CD8-positive, alpha-beta memory T cell (primary cell): ENCODE results near the gene MRPL45. TPM values are rescaled to one million over a fixed set of nuclear protein-coding genes. Genes with fewer than 3 reads are reported as not detected.

Experiments
- CTCF ChIA-PET: fragments of 350-600 bp; sonication (Branson Sonifier 250); formaldehyde crosslinking; loops from one replicate; lab custom pipeline; 2021; ENCODE audit warnings: antibody characterized with exemption; lab: Charles Lee
- POLR2A ChIA-PET: fragments of 350-600 bp; sonication (Branson Sonifier 250); formaldehyde crosslinking; loops from one replicate; lab custom pipeline; 2021; ENCODE audit warnings: antibody characterized with exemption; lab: Charles Lee
- DNase-seq, 5 donors: peaks; one replicate each; pipeline versions ENCODE4 v3.0.0 to v3.0.0-alpha.2; 2020 to 2022; ENCODE audit warnings: mixed read lengths in 1 of 5
- H3K27ac ChIP-seq: one replicate; pipeline ENCODE4 v1.7.0; 2013; ENCODE audit warnings: low read depth, mild to moderate bottlenecking, low read length, moderate library complexity
- H3K27me3 ChIP-seq: 2 replicates; pipeline ENCODE4 v1.7.0; 2013; ENCODE audit warnings: low read length, mild to moderate bottlenecking; ENCODE audit not compliant: insufficient read depth, poor library complexity, severe bottlenecking
- H3K36me3 ChIP-seq: 2 replicates; pipeline ENCODE4 v1.7.0; 2013; ENCODE audit warnings: mild to moderate bottlenecking, low read length, moderate library complexity; ENCODE audit not compliant: insufficient read depth
- H3K4me1 ChIP-seq: 2 replicates; pipeline ENCODE4 v1.7.0; 2013; ENCODE audit warnings: mild to moderate bottlenecking, low read length, moderate library complexity; ENCODE audit not compliant: insufficient read depth
- H3K4me3 ChIP-seq: 2 replicates; pipeline ENCODE4 v1.7.0; 2013; ENCODE audit warnings: mild to moderate bottlenecking, low read length
- H3K9me3 ChIP-seq: 2 replicates; pipeline ENCODE4 v1.7.0; 2013; ENCODE audit warnings: mild to moderate bottlenecking, low read length
- H3K27ac Mint-ChIP-seq, 8 donors: one replicate each; pipeline ENCODE4 v1.8.0; 2020 to 2021; ENCODE audit warnings: mixed read lengths in 8 of 8, mild to moderate bottlenecking in 6 of 8, inconsistent platforms in 3 of 8, moderate library complexity in 3 of 8
- H3K27me3 Mint-ChIP-seq, 2 donors: one replicate each; pipeline ENCODE4 v1.8.0; 2020 to 2021; ENCODE audit warnings: mixed read lengths in 2 of 2, mild to moderate bottlenecking in 1 of 2, moderate library complexity in 1 of 2
- H3K36me3 Mint-ChIP-seq, 3 donors: one replicate each; pipeline ENCODE4 v1.8.0; 2020 to 2021; ENCODE audit warnings: mixed read lengths in 3 of 3, inconsistent platforms in 1 of 3, mild to moderate bottlenecking in 1 of 3
- H3K4me1 Mint-ChIP-seq, 3 donors: one replicate each; pipeline ENCODE4 v1.8.0; 2020 to 2021; ENCODE audit warnings: mixed read lengths in 3 of 3, inconsistent platforms in 1 of 3, mild to moderate bottlenecking in 1 of 3
- H3K4me3 Mint-ChIP-seq, 7 donors: one replicate each; pipeline ENCODE4 v1.8.0; 2020 to 2021; ENCODE audit warnings: mixed read lengths in 7 of 7, mild to moderate bottlenecking in 6 of 7, moderate library complexity in 4 of 7, inconsistent platforms in 2 of 7
- H3K9me3 Mint-ChIP-seq, 5 donors: one replicate each; pipeline ENCODE4 v1.8.0; 2020 to 2022; ENCODE audit warnings: mixed read lengths in 5 of 5, mild to moderate bottlenecking in 3 of 5, moderate library complexity in 2 of 5, inconsistent platforms in 1 of 5
- polyA plus RNA-seq: library from polyadenylated mRNA; unstranded; fragments of 300-500 nt; fragmentation: Illumina TruSeq; gene quantifications from one replicate; pipeline ENCODE4 v1.2.3, GENCODE V29; 2021
- total RNA-seq, 2 experiments: library from RNA; stranded (reverse); gene quantifications; one replicate each; pipeline ENCODE4 v1.2.3, GENCODE V29; 2021

Gene MRPL45
- total and polyA plus RNA-seq, 3 experiments from 2014 or later = 25.7 to 74.5 (median 70.0) TPM

GRCh38 chr17:38352245-38353085, 55.5 kb downstream of the MRPL45 start:
- Histone ChIP-seq H3K27me3 (no peaks in the 10 kb centered on the region), H3K27ac (peak overlapping the region; percentile 15), H3K4me1 (peaks cover 26% of the 10 kb centered on the region), H3K9me3 (no peaks in the 10 kb centered on the region), H3K36me3 (no peaks in the 10 kb centered on the region), H3K4me3 (peak overlapping the region; percentile 48)
- ChIA-PET CTCF (interaction anchor here (1.6 to 9.3 kb wide), 2 partner anchors 10 to 60 kb away, joined by 3 to 145 read pairs; no protein-coding TSS in a partner anchor), POLR2A (no interaction called here)
- Mint-ChIP-seq H3K4me3 (peak overlapping the region; percentile 79 to 94 (median 85)), H3K27ac (peak overlapping the region in 7 of 8 donors; percentile 38 to 92 (median 60)), H3K27me3 (no peaks in the 10 kb centered on the region), H3K9me3 (no peaks in the 10 kb centered on the region), H3K36me3 (peaks cover 0 to 3% (median 2%) of the 10 kb centered on the region in 3 donors), H3K4me1 (peaks cover 43 to 60% (median 52%) of the 10 kb centered on the region in 3 donors)
- DNase-seq = peak in 2 of 5 donors; percentile 9 to 19

DNA sequence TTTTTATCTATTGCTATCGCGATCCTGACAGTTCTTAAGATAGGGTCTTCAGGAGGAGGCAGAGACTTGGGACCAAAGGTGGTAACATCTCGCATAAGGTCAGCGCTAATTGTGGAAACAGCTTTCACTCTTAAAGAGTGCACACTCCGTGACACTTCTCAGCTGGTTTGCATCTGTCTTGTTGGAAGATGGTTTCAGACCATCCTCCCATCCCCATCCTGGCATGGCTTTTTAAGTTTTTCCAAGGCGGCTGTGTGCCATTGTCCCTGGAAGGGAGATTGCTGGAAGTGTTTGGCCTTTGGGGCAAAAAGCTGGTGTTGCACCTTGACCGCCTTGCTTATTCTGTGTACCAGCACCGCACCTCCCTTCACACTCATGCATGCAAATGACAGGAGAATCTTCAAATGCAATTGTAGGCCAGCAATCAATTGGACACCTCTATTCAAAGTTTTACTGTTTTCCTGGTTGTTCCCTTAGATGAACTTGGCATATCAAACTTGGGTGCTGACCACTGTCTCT, 56.2 kb downstream of the MRPL45 start:
- Histone ChIP-seq H3K9me3 (no peaks in the 10 kb centered on the region), H3K4me1 (peaks cover 26% of the 10 kb centered on the region), H3K36me3 (no peaks in the 10 kb centered on the region), H3K27ac (no peak overlapping the region), H3K4me3 (peak overlapping the region; percentile 48), H3K27me3 (no peaks in the 10 kb centered on the region)
- H3K4me3 Mint-ChIP-seq = peak overlapping the region; percentile 79 to 94 (median 85)
- ChIA-PET CTCF (interaction anchor here (1.6 to 9.3 kb wide), 2 partner anchors 10 to 60 kb away, joined by 3 to 145 read pairs; no protein-coding TSS in a partner anchor), POLR2A (interaction anchor here (0.6 kb wide), 1 partner anchor 915 kb away, joined by 3 read pairs; no protein-coding TSS in a partner anchor)
- H3K27me3 Mint-ChIP-seq = no peaks in the 10 kb centered on the region
- peaks cover 46 to 66% (median 56%) of the 10 kb centered on the region in 3 donors for H3K4me1 Mint-ChIP-seq
- peaks cover 0 to 3% (median 2%) of the 10 kb centered on the region in 3 donors for H3K36me3 Mint-ChIP-seq
- no peaks in the 10 kb centered on the region for H3K9me3 Mint-ChIP-seq
- no peak for DNase-seq
- peak overlapping the region in 7 of 8 donors; percentile 38 to 92 (median 60) for H3K27ac Mint-ChIP-seq

DNA sequence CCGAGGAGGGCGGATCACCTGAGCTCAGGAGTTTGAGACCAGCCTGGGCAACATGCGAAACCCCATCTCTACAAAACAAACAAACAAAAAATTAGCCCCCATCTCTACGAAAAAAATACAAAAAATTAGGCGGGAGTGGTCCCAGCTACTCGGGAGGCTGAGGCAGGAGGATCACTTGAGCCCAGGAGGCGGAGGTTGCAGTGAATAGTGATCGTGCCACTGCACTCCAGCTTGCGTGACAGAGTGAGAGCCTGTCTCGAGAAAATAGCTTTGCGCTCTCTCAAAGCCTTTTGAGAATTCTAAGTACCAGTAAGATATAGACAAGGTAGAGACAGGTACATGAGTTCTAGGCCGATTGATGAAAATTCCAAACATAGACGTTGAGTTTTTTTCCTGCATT, 56.7 kb downstream of the MRPL45 start:
- POLR2A ChIA-PET = interaction anchor here (0.6 kb wide), 1 partner anchor 915 kb away, joined by 3 read pairs; no protein-coding TSS in a partner anchor
- Mint-ChIP-seq H3K27me3 (no peaks in the 10 kb centered on the region), H3K27ac (peak overlapping the region in 4 of 8 donors; percentile 5 to 60 (median 16)), H3K4me3 (peak overlapping the region; percentile 79 to 94 (median 85)), H3K9me3 (no peaks in the 10 kb centered on the region), H3K4me1 (peaks cover 46 to 72% (median 61%) of the 10 kb centered on the region in 3 donors), H3K36me3 (peaks cover 0 to 3% (median 2%) of the 10 kb centered on the region in 3 donors)
- no peaks in the 10 kb centered on the region for H3K9me3 ChIP-seq
- H3K4me3 ChIP-seq = no peak overlapping the region
- H3K27me3 ChIP-seq = no peaks in the 10 kb centered on the region
- DNase-seq = no peak
- peaks cover 26% of the 10 kb centered on the region for H3K4me1 ChIP-seq
- no peaks in the 10 kb centered on the region for H3K36me3 ChIP-seq
- no peak overlapping the region for H3K27ac ChIP-seq
- CTCF ChIA-PET = interaction anchor here (1.6 to 9.3 kb wide), 2 partner anchors 11 to 59 kb away, joined by 3 to 145 read pairs; no protein-coding TSS in a partner anchor

DNA sequence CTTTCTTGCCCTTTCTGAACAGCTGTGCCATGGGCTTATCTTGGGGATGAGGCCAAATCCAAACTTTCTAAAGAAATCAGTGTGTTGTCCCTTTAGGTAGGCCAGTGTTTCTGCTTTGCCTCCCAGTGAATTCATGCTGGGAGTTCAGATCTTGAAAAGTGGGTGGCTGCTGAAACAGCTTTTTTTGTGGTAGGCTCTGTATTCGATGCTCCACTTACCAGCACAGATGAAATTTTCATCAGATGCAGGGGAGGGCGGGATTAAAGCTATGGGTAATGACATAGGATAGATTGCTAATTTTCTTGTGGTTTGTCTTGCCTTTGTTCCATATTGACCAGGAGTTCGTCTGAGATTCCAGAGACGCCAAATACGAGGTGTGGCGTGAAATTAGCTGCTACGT, 57.5 kb downstream of the MRPL45 start:
- Histone ChIP-seq H3K36me3 (no peaks in the 10 kb centered on the region), H3K9me3 (no peaks in the 10 kb centered on the region), H3K4me3 (no peak overlapping the region), H3K27ac (no peak overlapping the region), H3K4me1 (peaks cover 26% of the 10 kb centered on the region), H3K27me3 (no peaks in the 10 kb centered on the region)
- Mint-ChIP-seq H3K27ac (peak overlapping the region in 1 of 8 donors; percentile 76), H3K27me3 (no peaks in the 10 kb centered on the region), H3K36me3 (peaks cover 0 to 3% (median 2%) of the 10 kb centered on the region in 3 donors), H3K9me3 (no peaks in the 10 kb centered on the region), H3K4me3 (peak overlapping the region in 5 of 7 donors; percentile 7 to 87 (median 84)), H3K4me1 (peaks cover 45 to 73% (median 64%) of the 10 kb centered on the region in 3 donors)
- POLR2A ChIA-PET = no interaction called here
- CTCF ChIA-PET = interaction anchor here (9.3 kb wide), 1 partner anchor 58 kb away, joined by 145 read pairs; no protein-coding TSS in a partner anchor
- DNase-seq = no peak

DNA sequence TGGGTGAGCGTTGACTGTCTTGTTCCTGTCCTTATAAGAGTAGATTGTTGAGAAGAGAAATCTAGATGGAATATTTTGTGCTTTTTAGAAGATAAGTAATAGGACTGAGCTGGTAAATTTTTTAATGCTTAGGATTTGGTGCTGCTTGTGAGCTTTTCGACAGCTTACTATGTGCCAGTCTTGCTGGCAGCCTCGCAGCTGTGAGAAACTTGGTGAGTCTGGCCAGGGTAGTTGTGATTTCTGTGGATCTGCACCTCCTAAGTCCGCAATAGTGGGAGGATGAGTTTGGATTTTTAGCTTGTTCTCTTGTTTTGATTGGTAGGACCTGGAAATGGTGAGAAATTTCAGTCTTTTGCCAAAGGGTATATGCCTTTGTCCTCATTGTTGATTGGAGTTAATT, 58.3 kb downstream of the MRPL45 start:
- Histone ChIP-seq H3K36me3 (no peaks in the 10 kb centered on the region), H3K9me3 (no peaks in the 10 kb centered on the region), H3K27me3 (no peaks in the 10 kb centered on the region), H3K27ac (no peak overlapping the region), H3K4me1 (peaks cover 26% of the 10 kb centered on the region), H3K4me3 (no peak overlapping the region)
- Mint-ChIP-seq H3K4me1 (peaks cover 45 to 72% (median 65%) of the 10 kb centered on the region in 3 donors), H3K27me3 (no peaks in the 10 kb centered on the region), H3K9me3 (no peaks in the 10 kb centered on the region), H3K36me3 (peaks cover 0 to 3% (median 2%) of the 10 kb centered on the region in 3 donors), H3K4me3 (peak overlapping the region in 1 of 7 donors; percentile 67), H3K27ac (peak overlapping the region in 3 of 8 donors; percentile 17 to 31 (median 30))
- ChIA-PET CTCF (interaction anchor here (0.6 to 9.3 kb wide), 2 partner anchors 9 to 58 kb away, joined by 4 to 145 read pairs; no protein-coding TSS in a partner anchor), POLR2A (no interaction called here)
- no peak for DNase-seq

DNA sequence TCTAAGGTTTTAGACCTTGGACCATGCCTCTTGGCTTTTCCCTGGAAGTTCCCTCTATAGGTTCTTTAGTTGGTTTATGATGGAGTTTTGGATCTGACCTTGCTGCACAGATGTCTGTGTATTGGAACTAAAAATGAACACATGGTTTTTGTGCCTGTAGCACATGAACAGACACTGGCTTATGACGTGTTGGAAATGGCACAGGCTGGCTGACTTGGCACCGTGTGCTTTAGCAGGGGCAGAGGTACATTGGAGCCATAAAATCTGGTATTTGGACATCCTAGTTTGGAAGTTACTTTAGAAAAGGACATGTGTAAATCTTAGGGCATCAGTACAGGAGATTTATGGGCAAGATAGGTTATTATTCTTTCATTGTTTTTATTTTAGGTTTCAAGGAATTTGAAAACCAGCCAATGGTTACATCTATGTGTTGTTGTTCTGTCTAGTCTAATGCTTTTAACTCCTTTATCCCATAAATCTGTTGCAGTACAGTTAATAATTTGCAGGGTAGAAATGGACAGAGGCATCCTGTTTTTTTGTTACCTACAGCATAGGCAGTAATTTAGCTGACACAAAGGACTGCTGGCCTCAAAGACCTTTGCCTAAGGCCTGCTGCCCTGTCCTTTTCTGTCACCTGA, 60.6 kb downstream of the MRPL45 start:
- H3K27me3 Mint-ChIP-seq = no peaks in the 10 kb centered on the region
- no peak for DNase-seq
- H3K27ac Mint-ChIP-seq = peak overlapping the region in 2 of 8 donors; percentile 7 to 23
- H3K4me3 ChIP-seq = no peak overlapping the region
- H3K9me3 ChIP-seq = no peaks in the 10 kb centered on the region
- H3K27ac ChIP-seq = no peak overlapping the region
- H3K36me3 ChIP-seq = no peaks in the 10 kb centered on the region
- ChIA-PET POLR2A (no interaction called here), CTCF (interaction anchor here (4.0 kb wide), 1 partner anchor 9 kb away, joined by 18 read pairs; no protein-coding TSS in a partner anchor)
- no peaks in the 10 kb centered on the region for H3K9me3 Mint-ChIP-seq
- peaks cover 19% of the 10 kb centered on the region for H3K4me1 ChIP-seq
- peak overlapping the region in 1 of 7 donors; percentile 63 for H3K4me3 Mint-ChIP-seq
- peaks cover 40 to 65% (median 59%) of the 10 kb centered on the region in 3 donors for H3K4me1 Mint-ChIP-seq
- peaks cover 0 to 14% (median 2%) of the 10 kb centered on the region in 3 donors for H3K36me3 Mint-ChIP-seq
- no peaks in the 10 kb centered on the region for H3K27me3 ChIP-seq
